ENCODE results near the gene MVB12B.

Gene MVB12B

GRCh38 chr9:126502417-126503332 lies 176.0 kb downstream of the MVB12B start:
- WGBS, 2 donors (ENCODE audit: extremely low coverage in 2 of 2, insufficient read length in 2 of 2, insufficient replicate concordance in 1 of 2), result no CpG with 5 or more reads among the region's 34 CpGs
- Histone ChIP-seq H4K8ac (ENCODE audit: low read depth, low read length) (no peak overlapping the region), H4K91ac (ENCODE audit: low read depth, low read length, poor library complexity) (no peak overlapping the region), H3K27ac (replicated peaks; ENCODE audit: low read length) (no peak overlapping the region), H3K36me3 (replicated peaks in 1 of 2; ENCODE audit: control insufficient read depth in 2 of 2, insufficient read depth in 2 of 2, low read length in 2 of 2) (peaks cover 7 to 8% of the 10 kb centered on the region in 2 donors), H2BK15ac (ENCODE audit: low read length) (peak overlapping the region; percentile 17), H3K9me3 (replicated peaks in 1 of 2; ENCODE audit: control insufficient read depth in 2 of 2, insufficient read depth in 1 of 2, low read depth in 1 of 2, low read length in 2 of 2) (peaks cover 0 to 2% of the 10 kb centered on the region in 2 donors), H3K9ac (ENCODE audit: low read depth, low read length, poor library complexity) (peak overlapping the region; percentile 15), H3K4me1 (ENCODE audit: control insufficient read depth in 2 of 2, insufficient read depth in 1 of 2, low read depth in 1 of 2, low read length in 2 of 2) (peaks cover 4 to 13% of the 10 kb centered on the region in 2 donors), H3K4me2 (ENCODE audit: insufficient read depth, low read length, poor library complexity, severe bottlenecking) (no peak overlapping the region), H3K4ac (ENCODE audit: low read length) (no peak overlapping the region), H3K18ac (ENCODE audit: low read length) (no peak overlapping the region), H2BK5ac (ENCODE audit: low read length) (no peak overlapping the region), H3K4me3 (ENCODE audit: low read length in 2 of 2) (no peak overlapping the region), H3K27me3 (ENCODE audit: control insufficient read depth in 3 of 3, insufficient read depth in 3 of 3, low read depth in 1 of 3, low read length in 3 of 3) (peaks cover 0 to 15% (median 7%) of the 10 kb centered on the region in 3 experiments), H3K14ac (ENCODE audit: low read length) (peak overlapping the region; percentile 84), H2AFZ (ENCODE audit: low read length) (no peak overlapping the region), H2AK5ac (ENCODE audit: low read depth, low read length) (peak overlapping the region; percentile 12), H2BK12ac (ENCODE audit: low read length) (no peak overlapping the region), H2BK120ac (ENCODE audit: low read depth, low read length) (no peak overlapping the region), H3K79me1 (ENCODE audit: low read depth, low read length) (peaks cover 7% of the 10 kb centered on the region), H3K23ac (ENCODE audit: low read depth, low read length, poor library complexity) (peak overlapping the region; percentile 53)
- DNase-seq (ENCODE audit: low spot score), result no peak

- H2BK15ac ChIP-seq (ENCODE audit: low read length), result no peak overlapping the region
- no CpG with 5 or more reads among the region's 28 CpGs for WGBS, 2 donors (ENCODE audit: extremely low coverage in 2 of 2, insufficient read length in 2 of 2, insufficient replicate concordance in 1 of 2)
- no peak overlapping the region for H4K8ac ChIP-seq (ENCODE audit: low read depth, low read length)
- peaks cover 4 to 13% of the 10 kb centered on the region in 2 donors for H3K4me1 ChIP-seq (ENCODE audit: control insufficient read depth in 2 of 2, insufficient read depth in 1 of 2, low read depth in 1 of 2, low read length in 2 of 2)
- H2BK5ac ChIP-seq (ENCODE audit: low read length), result no peak overlapping the region
- H3K4me3 ChIP-seq (ENCODE audit: low read length in 2 of 2), result no peak overlapping the region
- H3K18ac ChIP-seq (ENCODE audit: low read length), result no peak overlapping the region
- no peak overlapping the region for H3K23ac ChIP-seq (ENCODE audit: low read depth, low read length, poor library complexity)
- peaks cover 0 to 15% (median 7%) of the 10 kb centered on the region in 3 experiments for H3K27me3 ChIP-seq (ENCODE audit: control insufficient read depth in 3 of 3, insufficient read depth in 3 of 3, low read depth in 1 of 3, low read length in 3 of 3)
- H2BK120ac ChIP-seq (ENCODE audit: low read depth, low read length), result no peak overlapping the region
- H3K27ac ChIP-seq (replicated peaks; ENCODE audit: low read length), result no peak overlapping the region
- H3K14ac ChIP-seq (ENCODE audit: low read length), result no peak overlapping the region
- no peak overlapping the region for H3K4me2 ChIP-seq (ENCODE audit: insufficient read depth, low read length, poor library complexity, severe bottlenecking)
- H3K9ac ChIP-seq (ENCODE audit: low read depth, low read length, poor library complexity), result no peak overlapping the region
- no peak for DNase-seq (ENCODE audit: low spot score)
- peaks cover 0 to 2% of the 10 kb centered on the region in 2 donors for H3K9me3 ChIP-seq (replicated peaks in 1 of 2; ENCODE audit: control insufficient read depth in 2 of 2, insufficient read depth in 1 of 2, low read depth in 1 of 2, low read length in 2 of 2)
- no peak overlapping the region for H4K91ac ChIP-seq (ENCODE audit: low read depth, low read length, poor library complexity)
- H2AFZ ChIP-seq (ENCODE audit: low read length), result no peak overlapping the region
- peaks cover 7% of the 10 kb centered on the region for H3K79me1 ChIP-seq (ENCODE audit: low read depth, low read length)
- H2BK12ac ChIP-seq (ENCODE audit: low read length), result no peak overlapping the region
- H3K4ac ChIP-seq (ENCODE audit: low read length), result no peak overlapping the region
- no peak overlapping the region for H2AK5ac ChIP-seq (ENCODE audit: low read depth, low read length)
- peaks cover 7 to 8% of the 10 kb centered on the region in 2 donors for H3K36me3 ChIP-seq (replicated peaks in 1 of 2; ENCODE audit: control insufficient read depth in 2 of 2, insufficient read depth in 2 of 2, low read length in 2 of 2)
Measured at GRCh38 chr9:126503333-126504085, 176.9 kb downstream of the MVB12B start.

- Histone ChIP-seq H3K4me3 (ENCODE audit: low read length in 2 of 2) (no peak overlapping the region), H3K4me2 (ENCODE audit: insufficient read depth, low read length, poor library complexity, severe bottlenecking) (no peak overlapping the region), H4K8ac (ENCODE audit: low read depth, low read length) (peak overlapping the region; percentile 8), H3K27ac (replicated peaks; ENCODE audit: low read length) (no peak overlapping the region), H3K79me1 (ENCODE audit: low read depth, low read length) (peaks cover 7% of the 10 kb centered on the region), H3K27me3 (ENCODE audit: control insufficient read depth in 3 of 3, insufficient read depth in 3 of 3, low read depth in 1 of 3, low read length in 3 of 3) (peaks cover 0 to 15% (median 7%) of the 10 kb centered on the region in 3 experiments), H2BK12ac (ENCODE audit: low read length) (no peak overlapping the region), H2BK120ac (ENCODE audit: low read depth, low read length) (no peak overlapping the region), H3K9ac (ENCODE audit: low read depth, low read length, poor library complexity) (no peak overlapping the region), H4K91ac (ENCODE audit: low read depth, low read length, poor library complexity) (no peak overlapping the region), H3K4me1 (ENCODE audit: control insufficient read depth in 2 of 2, insufficient read depth in 1 of 2, low read depth in 1 of 2, low read length in 2 of 2) (peaks cover 4 to 15% of the 10 kb centered on the region in 2 donors), H2AK5ac (ENCODE audit: low read depth, low read length) (no peak overlapping the region), H3K9me3 (replicated peaks in 1 of 2; ENCODE audit: control insufficient read depth in 2 of 2, insufficient read depth in 1 of 2, low read depth in 1 of 2, low read length in 2 of 2) (peaks cover 0 to 2% of the 10 kb centered on the region in 2 donors), H3K18ac (ENCODE audit: low read length) (no peak overlapping the region), H2AFZ (ENCODE audit: low read length) (no peak overlapping the region), H2BK15ac (ENCODE audit: low read length) (no peak overlapping the region), H2BK5ac (ENCODE audit: low read length) (no peak overlapping the region), H3K14ac (ENCODE audit: low read length) (no peak overlapping the region), H3K4ac (ENCODE audit: low read length) (no peak overlapping the region), H3K23ac (ENCODE audit: low read depth, low read length, poor library complexity) (peak overlapping the region; percentile 37), H3K36me3 (replicated peaks in 1 of 2; ENCODE audit: control insufficient read depth in 2 of 2, insufficient read depth in 2 of 2, low read length in 2 of 2) (peaks cover 7 to 8% of the 10 kb centered on the region in 2 donors)
- no CpG with 5 or more reads among the region's 31 CpGs for WGBS, 2 donors (ENCODE audit: extremely low coverage in 2 of 2, insufficient read length in 2 of 2, insufficient replicate concordance in 1 of 2)
- no peak for DNase-seq (ENCODE audit: low spot score)
Measured at GRCh38 chr9:126504086-126504976, 177.7 kb downstream of the MVB12B start.

Data from neuronal stem cell (in vitro differentiated cells).